ENCODE measurements around the gene SIX1.

GRCh38 chr14:60594062-60594461 lies 55.2 kb downstream of the SIX1 start:
- TF ChIP-seq CTCF (IDR thresholded peaks at IDR 0.05): no peak
- no peak for TF ChIP-seq POLR2A (IDR thresholded peaks at IDR 0.05)
